K562 (cell line): ENCODE data around the gene PTPRU. TPM values are rescaled to one million over a fixed set of nuclear protein-coding genes. Genes with fewer than 3 reads are reported as not detected.

ENCODE experiments used
- ARID1B ChIP-seq: fragments of 450-650 bp; IDR thresholded peaks from 2 replicates; pipeline ENCODE4 v1.6.1; 2016; ENCODE audit warnings: antibody characterized with exemption, mild to moderate bottlenecking, inconsistent platforms
- BHLHE40 ChIP-seq: IDR thresholded peaks from 2 replicates; pipeline ENCODE4 v1.6.1; 2011; ENCODE audit warnings: low read length, improper control_type of control experiment
- CBX1 ChIP-seq: sonication (generic); IDR thresholded peaks from 2 replicates; pipeline ENCODE4 v1.6.1; 2016; ENCODE audit warnings: antibody characterized with exemption, low read depth, mild to moderate bottlenecking
- CCNT2 ChIP-seq: IDR thresholded peaks from 2 replicates; pipeline ENCODE4 v1.6.1; 2011; ENCODE audit warnings: borderline replicate concordance, low read depth, mild to moderate bottlenecking, moderate library complexity, mixed read lengths, low read length; ENCODE audit not compliant: insufficient read length; ENCODE audit errors: extremely low read depth
- MAZ ChIP-seq, 2 experiments: fragments of 450-650 bp in 1 of 2; sonication (generic) in 1 of 2; formaldehyde crosslinking; IDR thresholded peaks in 1 of 2; conservative IDR thresholded peaks in 1 of 2; 2 replicates each; pipeline versions ENCODE4 v1.4.0 to v1.5.0; 2020; ENCODE audit warnings: mild to moderate bottlenecking in 1 of 2, missing genetic modification reagents in 1 of 2
- MTF1 ChIP-seq: fragments of 250-450 bp; sonication (Bioruptor Pico); IDR thresholded peaks from 2 replicates; pipeline ENCODE4 v1.9.0; 2021; ENCODE audit warnings: moderate library complexity, mild to moderate bottlenecking, inconsistent platforms, borderline replicate concordance
- NFYB ChIP-seq: IDR thresholded peaks from 2 replicates; pipeline ENCODE4 v1.6.1; 2011; ENCODE audit warnings: mild to moderate bottlenecking, moderate library complexity; ENCODE audit not compliant: insufficient read length; ENCODE audit errors: extremely low read depth
- NR2F6 ChIP-seq: fragments of 450-650 bp; formaldehyde crosslinking; IDR thresholded peaks from 2 replicates; pipeline ENCODE4 v1.4.0; 2020; ENCODE audit warnings: mild to moderate bottlenecking
- RBM17 ChIP-seq: fragments of 200-400 bp; formaldehyde crosslinking; IDR thresholded peaks from 2 replicates; pipeline ENCODE4 v1.6.1; 2017; ENCODE audit warnings: low read depth, mild to moderate bottlenecking, low read length, borderline replicate concordance
- RFX7 ChIP-seq: fragments of 250-450 bp; sonication (Bioruptor Pico); IDR thresholded peaks from 2 replicates; pipeline ENCODE4 v1.5.1; 2021; ENCODE audit warnings: mild to moderate bottlenecking
- SAP30 ChIP-seq: fragments of 200-600 bp; sonication (generic); IDR thresholded peaks from 2 replicates; pipeline ENCODE4 v1.6.1; 2012; ENCODE audit warnings: borderline replicate concordance, low read depth, mild to moderate bottlenecking, moderate library complexity, low read length, control low read depth, inconsistent platforms; ENCODE audit not compliant: insufficient read depth, poor library complexity, severe bottlenecking
- polyA plus RNA-seq, 8 experiments: library from polyadenylated mRNA; depleted of rRNA in 4 of 8; stranded (reverse) in 5 of 8; unstranded in 3 of 8; fragments of >200 nt; fragmentation: Nextera tagmentation in 2 of 8; fragmentation: Illumina TruSeq in 1 of 8; extraction: Ambion mirVana in 2 of 8; extraction: Trizol in 1 of 8; gene quantifications; 2 replicates each; pipeline versions ENCODE4 v1.2.1 to v1.2.3, GENCODE V29; 2011 to 2014; ENCODE audit warnings: inconsistent platforms in 1 of 8, missing spikeins in 1 of 8
- total RNA-seq, 7 experiments: library from RNA; depleted of rRNA in 6 of 7; stranded (reverse); fragments of >200 nt in 6 of 7; fragmentation: Illumina TruSeq in 2 of 7; extraction: Trizol in 2 of 7; gene quantifications; 2 replicates each; pipeline versions ENCODE4 v1.2.1 to v1.2.3, GENCODE V29; 2011 to 2021; ENCODE audit warnings: low replicate concordance in 1 of 7
- TF ChIP-seq, protein P1 (sequence below): sonication (generic); formaldehyde crosslinking; IDR thresholded peaks from 2 replicates; pipeline ENCODE4 v1.5.0; 2020; ENCODE audit warnings: missing genetic modification reagents
- TF ChIP-seq, protein P2 (sequence below), 2 experiments: IDR thresholded peaks in 1 of 2; conservative IDR thresholded peaks in 1 of 2; 2 replicates each; pipeline ENCODE4 v1.6.1; 2016; ENCODE audit warnings: low read depth in 2 of 2, mild to moderate bottlenecking in 1 of 2, missing compliant biosample characterization in 1 of 2, missing genetic modification characterization in 1 of 2, moderate library complexity in 1 of 2
- TF ChIP-seq, protein P3 (sequence below), 2 experiments: fragments of 450-650 bp; IDR thresholded peaks; 2 replicates each; pipeline ENCODE4 v1.6.1; 2016; ENCODE audit warnings: mild to moderate bottlenecking in 2 of 2, borderline replicate concordance in 1 of 2, low read depth in 1 of 2, moderate library complexity in 1 of 2

Gene PTPRU
- total and polyA plus RNA-seq, 9 of the 15 experiments (the other 6 are each of a cell fraction or from before 2014, with no cell fraction given) = 0.01 to 2.9 (median 1.0) TPM

DNA sequence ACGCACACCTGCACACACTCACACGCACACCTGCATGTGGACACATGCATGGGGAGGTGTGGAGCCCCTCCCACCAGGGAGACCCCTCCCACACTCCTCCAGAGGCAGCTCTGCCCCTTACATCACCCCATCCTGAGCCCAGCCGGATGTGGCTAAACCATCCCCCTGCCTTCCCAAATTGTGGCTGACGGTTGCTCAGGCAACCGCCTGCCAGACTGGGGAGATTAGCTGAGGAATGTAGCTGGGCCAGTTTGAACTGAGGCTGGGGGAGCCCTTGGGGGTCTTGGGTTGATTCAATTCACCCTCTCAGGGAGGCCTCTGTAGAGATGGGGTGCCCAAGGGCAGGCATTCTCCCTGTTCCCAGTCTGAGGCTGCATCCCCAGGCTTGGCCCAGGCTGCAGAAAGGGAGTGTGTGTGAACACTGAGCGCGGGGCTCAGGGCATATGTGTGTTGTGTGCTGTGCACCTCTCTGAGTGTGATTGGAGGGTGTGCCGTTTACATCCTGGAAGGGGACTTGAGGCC, 12.9 kb downstream of the PTPRU start (continued):
- TF ChIP-seq CBX1 = no peak
- no peak for TF ChIP-seq NR2F6 (CRISPR knock-in tag)
- TF ChIP-seq, protein P1, sequence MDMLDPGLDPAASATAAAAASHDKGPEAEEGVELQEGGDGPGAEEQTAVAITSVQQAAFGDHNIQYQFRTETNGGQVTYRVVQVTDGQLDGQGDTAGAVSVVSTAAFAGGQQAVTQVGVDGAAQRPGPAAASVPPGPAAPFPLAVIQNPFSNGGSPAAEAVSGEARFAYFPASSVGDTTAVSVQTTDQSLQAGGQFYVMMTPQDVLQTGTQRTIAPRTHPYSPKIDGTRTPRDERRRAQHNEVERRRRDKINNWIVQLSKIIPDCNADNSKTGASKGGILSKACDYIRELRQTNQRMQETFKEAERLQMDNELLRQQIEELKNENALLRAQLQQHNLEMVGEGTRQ (CRISPR knock-in tag) = no peak
- no peak for TF ChIP-seq CCNT2
- TF ChIP-seq MAZ (CRISPR knock-in tag; conservative IDR thresholded peaks at IDR 0.05 in 1 of 2, IDR thresholded peaks at IDR 0.05 in 1 of 2) = peak in 1 of 2 experiments; percentile 61; a peak in 1 of 4 replicates
- TF ChIP-seq SAP30 = no peak
- 0 out of 2 replicates have a peak, but pooled peaks have one; percentile 11 for TF ChIP-seq BHLHE40
- TF ChIP-seq, protein P2, sequence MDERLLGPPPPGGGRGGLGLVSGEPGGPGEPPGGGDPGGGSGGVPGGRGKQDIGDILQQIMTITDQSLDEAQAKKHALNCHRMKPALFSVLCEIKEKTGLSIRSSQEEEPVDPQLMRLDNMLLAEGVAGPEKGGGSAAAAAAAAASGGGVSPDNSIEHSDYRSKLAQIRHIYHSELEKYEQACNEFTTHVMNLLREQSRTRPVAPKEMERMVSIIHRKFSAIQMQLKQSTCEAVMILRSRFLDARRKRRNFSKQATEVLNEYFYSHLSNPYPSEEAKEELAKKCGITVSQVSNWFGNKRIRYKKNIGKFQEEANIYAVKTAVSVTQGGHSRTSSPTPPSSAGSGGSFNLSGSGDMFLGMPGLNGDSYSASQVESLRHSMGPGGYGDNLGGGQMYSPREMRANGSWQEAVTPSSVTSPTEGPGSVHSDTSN (CRISPR knock-in tag; IDR thresholded peaks at IDR 0.05; ENCODE audit: low read depth) = no peak
- TF ChIP-seq, protein P2 (tag; conservative IDR thresholded peaks at IDR 0.05; ENCODE audit: low read depth) = no peak
- TF ChIP-seq RFX7 (CRISPR knock-in tag) = no peak
- TF ChIP-seq NFYB = no peak
- TF ChIP-seq ARID1B = 0 out of 2 replicates have a peak, but pooled peaks have one; percentile 11
- TF ChIP-seq, protein P3, sequence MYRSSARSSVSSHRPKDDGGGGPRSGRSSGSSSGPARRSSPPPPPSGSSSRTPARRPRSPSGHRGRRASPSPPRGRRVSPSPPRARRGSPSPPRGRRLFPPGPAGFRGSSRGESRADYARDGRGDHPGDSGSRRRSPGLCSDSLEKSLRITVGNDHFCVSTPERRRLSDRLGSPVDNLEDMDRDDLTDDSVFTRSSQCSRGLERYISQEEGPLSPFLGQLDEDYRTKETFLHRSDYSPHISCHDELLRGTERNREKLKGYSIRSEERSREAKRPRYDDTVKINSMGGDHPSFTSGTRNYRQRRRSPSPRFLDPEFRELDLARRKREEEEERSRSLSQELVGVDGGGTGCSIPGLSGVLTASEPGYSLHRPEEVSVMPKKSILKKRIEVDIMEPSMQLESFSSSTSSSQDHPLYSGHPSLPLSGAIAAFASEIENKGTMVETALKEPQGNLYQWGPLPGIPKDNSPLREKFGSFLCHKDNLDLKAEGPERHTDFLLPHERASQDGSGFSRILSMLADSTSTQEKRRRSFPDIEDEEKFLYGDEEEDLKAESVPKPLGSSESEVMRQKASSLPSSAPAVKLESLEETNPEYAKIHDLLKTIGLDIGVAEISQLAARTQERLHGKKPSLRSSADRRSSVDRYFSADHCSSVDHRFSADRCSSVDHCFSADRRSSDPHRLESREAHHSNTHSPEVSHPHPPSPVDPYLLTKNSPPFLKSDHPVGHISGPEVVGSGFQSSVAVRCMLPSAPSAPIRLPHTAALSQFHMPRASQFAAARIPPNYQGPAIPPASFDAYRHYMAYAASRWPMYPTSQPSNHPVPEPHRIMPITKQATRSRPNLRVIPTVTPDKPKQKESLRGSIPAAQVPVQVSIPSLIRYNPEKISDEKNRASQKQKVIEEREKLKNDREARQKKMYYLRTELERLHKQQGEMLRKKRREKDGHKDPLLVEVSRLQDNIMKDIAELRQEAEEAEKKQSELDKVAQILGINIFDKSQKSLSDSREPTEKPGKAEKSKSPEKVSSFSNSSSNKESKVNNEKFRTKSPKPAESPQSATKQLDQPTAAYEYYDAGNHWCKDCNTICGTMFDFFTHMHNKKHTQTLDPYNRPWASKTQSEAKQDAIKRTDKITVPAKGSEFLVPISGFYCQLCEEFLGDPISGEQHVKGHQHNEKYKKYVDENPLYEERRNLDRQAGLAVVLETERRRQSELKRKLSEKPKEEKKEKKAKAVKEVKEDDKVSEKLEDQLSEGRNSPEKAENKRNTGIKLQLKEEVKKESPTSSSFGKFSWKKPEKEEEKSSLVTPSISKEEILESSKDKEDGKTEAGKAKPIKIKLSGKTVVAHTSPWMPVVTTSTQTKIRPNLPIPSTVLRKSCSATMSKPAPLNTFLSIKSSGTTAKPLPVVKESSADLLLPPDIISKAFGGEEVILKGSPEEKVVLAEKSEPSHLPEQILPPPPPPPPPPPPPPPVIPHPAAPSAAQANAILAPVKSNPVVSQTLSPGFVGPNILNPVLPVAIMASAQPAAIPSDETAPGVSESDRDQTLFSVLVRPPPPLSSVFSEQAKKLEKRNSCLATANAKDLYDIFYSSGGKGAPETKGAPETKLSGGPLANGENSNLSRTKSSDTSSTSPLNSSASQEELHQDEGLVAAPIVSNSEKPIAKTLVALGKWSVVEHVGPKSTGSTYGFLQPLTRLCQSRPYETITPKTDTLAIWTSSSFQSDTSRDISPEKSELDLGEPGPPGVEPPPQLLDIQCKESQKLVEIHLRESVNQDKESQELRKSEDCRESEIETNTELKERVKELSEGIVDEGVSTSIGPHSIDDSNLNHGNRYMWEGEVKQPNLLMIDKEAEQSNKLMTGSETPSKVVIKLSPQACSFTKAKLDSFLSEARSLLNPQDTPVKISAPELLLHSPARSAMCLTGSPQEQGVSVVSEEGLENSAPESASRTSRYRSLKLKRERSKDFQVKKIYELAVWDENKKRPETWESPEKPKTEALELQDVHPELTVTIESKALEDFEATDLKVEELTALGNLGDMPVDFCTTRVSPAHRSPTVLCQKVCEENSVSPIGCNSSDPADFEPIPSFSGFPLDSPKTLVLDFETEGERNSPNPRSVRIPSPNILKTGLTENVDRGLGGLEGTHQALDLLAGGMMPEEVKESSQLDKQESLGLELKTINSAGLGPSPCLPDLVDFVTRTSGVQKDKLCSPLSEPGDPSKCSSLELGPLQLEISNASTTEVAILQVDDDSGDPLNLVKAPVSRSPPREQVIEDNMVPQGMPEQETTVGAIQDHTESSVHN (IDR thresholded peaks at IDR 0.05; ENCODE audit: borderline replicate concordance in 1 of 2, low read depth in 1 of 2) = no peak
- TF ChIP-seq MTF1 = no peak
- TF ChIP-seq RBM17 = no peak
